Measurements from ENCODE around the gene TPRKB.
"Not testable (repeated sequence)": the region's sequence is repeated elsewhere in the genome, so short reads cannot be mapped to it uniquely, and the experiment has no call there.

GRCh38 chr2:73684325-73684724, 52.8 kb downstream of the TPRKB start:
- TF ChIP-seq, protein P1, sequence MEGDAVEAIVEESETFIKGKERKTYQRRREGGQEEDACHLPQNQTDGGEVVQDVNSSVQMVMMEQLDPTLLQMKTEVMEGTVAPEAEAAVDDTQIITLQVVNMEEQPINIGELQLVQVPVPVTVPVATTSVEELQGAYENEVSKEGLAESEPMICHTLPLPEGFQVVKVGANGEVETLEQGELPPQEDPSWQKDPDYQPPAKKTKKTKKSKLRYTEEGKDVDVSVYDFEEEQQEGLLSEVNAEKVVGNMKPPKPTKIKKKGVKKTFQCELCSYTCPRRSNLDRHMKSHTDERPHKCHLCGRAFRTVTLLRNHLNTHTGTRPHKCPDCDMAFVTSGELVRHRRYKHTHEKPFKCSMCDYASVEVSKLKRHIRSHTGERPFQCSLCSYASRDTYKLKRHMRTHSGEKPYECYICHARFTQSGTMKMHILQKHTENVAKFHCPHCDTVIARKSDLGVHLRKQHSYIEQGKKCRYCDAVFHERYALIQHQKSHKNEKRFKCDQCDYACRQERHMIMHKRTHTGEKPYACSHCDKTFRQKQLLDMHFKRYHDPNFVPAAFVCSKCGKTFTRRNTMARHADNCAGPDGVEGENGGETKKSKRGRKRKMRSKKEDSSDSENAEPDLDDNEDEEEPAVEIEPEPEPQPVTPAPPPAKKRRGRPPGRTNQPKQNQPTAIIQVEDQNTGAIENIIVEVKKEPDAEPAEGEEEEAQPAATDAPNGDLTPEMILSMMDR (IDR thresholded peaks at IDR 0.05) = not testable (repeated sequence)
- not testable (repeated sequence) for TF ChIP-seq POLR2A (IDR thresholded peaks at IDR 0.05)

Data from testis (tissue), 2 donors.